HepG2 (cell line): ENCODE results near the gene HRG. TPM values are rescaled to one million over a fixed set of nuclear protein-coding genes. Genes with fewer than 3 reads are reported as not detected.

Experiments
- ATAC-seq: fragments of 200-7000 bp; cut with Tn5 transposase; 3 replicates; pipeline ENCODE4 v1.9.1; 2020; ENCODE audit warnings: mild to moderate bottlenecking, moderate library complexity
- BruUV-seq: library from RNA; stranded (reverse); fragments of 400-500 nt; replicated peaks from 2 replicates; lab custom pipeline; 2021; lab: Mats Ljungman, UMichigan
- CTCF ChIA-PET: fragments of 300-600 bp; formaldehyde crosslinking; extraction: SDS; loops from one replicate; lab custom pipeline; 2021; ENCODE audit warnings: low total read pairs, inconsistent platforms, low intra/inter-chr PET ratio; lab: Yijun Ruan, JAX
- POLR2A ChIA-PET: fragments of 350-600 bp; sonication (Branson Sonifier 250); formaldehyde crosslinking; loops from one replicate; lab custom pipeline; 2020; ENCODE audit warnings: antibody characterized with exemption, inconsistent platforms; lab: Yijun Ruan, JAX
- DNase-seq: peaks from one replicate; pipeline ENCODE4 v3.0.0-alpha.2; 2015; ENCODE audit warnings: low spot score
- FAIRE-seq: peaks from 3 replicates; lab custom pipeline; 2011; peaks lifted over from hg19 to GRCh38; lab: Jason Lieb, UNC
- H2AFZ ChIP-seq: one replicate; pipeline ENCODE4 v1.6.1; 2011; ENCODE audit warnings: low read length, inconsistent platforms
- H3K27ac ChIP-seq: fragments of 300-600 bp; 3 replicates; pipeline ENCODE4 v1.8.0; 2011; ENCODE audit warnings: mixed run types, mild to moderate bottlenecking, mixed read lengths, low read length, inconsistent platforms; ENCODE audit not compliant: insufficient read depth; ENCODE audit errors: extremely low read length
- H3K27me3 ChIP-seq, 2 experiments: fragments of 200-600 bp in 1 of 2; 2 replicates in 1 of 2; 3 replicates in 1 of 2; pipeline versions ENCODE4 v1.6.0 to v1.8.0; 2011; ENCODE audit warnings: low read length in 2 of 2, mild to moderate bottlenecking in 2 of 2, moderate library complexity in 2 of 2, inconsistent platforms in 1 of 2; ENCODE audit not compliant: insufficient read depth in 2 of 2, control insufficient read depth in 1 of 2
- H3K36me3 ChIP-seq, 2 experiments: fragments of 200-600 bp in 1 of 2; replicated peaks in 1 of 2; 2 replicates in 1 of 2; 3 replicates in 1 of 2; pipeline versions ENCODE4 v1.5.1 to v1.8.0; 2011; ENCODE audit warnings: low read length in 2 of 2, inconsistent platforms in 1 of 2; ENCODE audit not compliant: insufficient read depth in 2 of 2, control insufficient read depth in 1 of 2
- H3K4me1 ChIP-seq: 2 replicates; pipeline ENCODE4 v1.5.1; 2012; ENCODE audit warnings: low read length, inconsistent platforms; ENCODE audit not compliant: insufficient read depth
- H3K4me2 ChIP-seq: 2 replicates; pipeline ENCODE4 v1.6.0; 2011; ENCODE audit warnings: low read depth, low read length, inconsistent platforms
- H3K4me3 ChIP-seq, 3 experiments: fragments of 200-600 bp in 1 of 3; sonication (generic), shearing (Covaris generic) in 1 of 3; replicated peaks in 1 of 3; 2 replicates each; pipeline ENCODE4 v1.5.1; 2011 to 2016; ENCODE audit warnings: low read length in 3 of 3, inconsistent platforms in 2 of 3, low read depth in 2 of 3, mild to moderate bottlenecking in 2 of 3, control low read depth in 1 of 3, mixed read lengths in 1 of 3; ENCODE audit not compliant: insufficient read depth in 1 of 3
- H3K79me2 ChIP-seq: one replicate; pipeline ENCODE4 v1.6.1; 2011; ENCODE audit warnings: low read length, inconsistent platforms; ENCODE audit not compliant: insufficient read depth
- H3K9ac ChIP-seq: 2 replicates; pipeline ENCODE4 v1.6.0; 2011; ENCODE audit warnings: mild to moderate bottlenecking, low read depth, low read length, inconsistent platforms; ENCODE audit not compliant: insufficient read depth
- H3K9me3 ChIP-seq: 2 replicates; pipeline ENCODE4 v1.5.1; 2012; ENCODE audit warnings: mild to moderate bottlenecking, low read length
- H4K20me1 ChIP-seq: 2 replicates; pipeline ENCODE4 v1.6.0; 2011; ENCODE audit warnings: inconsistent platforms, mild to moderate bottlenecking, low read length, moderate library complexity; ENCODE audit not compliant: insufficient read depth
- CEBPB ChIP-seq: IDR thresholded peaks from 2 replicates; pipeline ENCODE4 v1.6.1; 2011; ENCODE audit warnings: low read depth, low read length, improper control_type of control experiment, borderline replicate concordance
- FOXO4 ChIP-seq: sonication (generic); formaldehyde crosslinking; conservative IDR thresholded peaks from 2 replicates; pipeline ENCODE4 v1.8.1; 2023; ENCODE audit warnings: missing genetic modification reagents
- GMEB2 ChIP-seq: IDR thresholded peaks from 2 replicates; pipeline ENCODE4 v1.6.1; 2016; ENCODE audit warnings: missing biosample characterization, missing genetic modification reagents, low read depth
- SAP130 ChIP-seq: IDR thresholded peaks from 2 replicates; pipeline ENCODE4 v1.6.1; 2016; ENCODE audit warnings: low read depth
- SOX6 ChIP-seq, 2 experiments: fragments of 450-650 bp in 1 of 2; sonication (generic) in 1 of 2; formaldehyde crosslinking in 1 of 2; IDR thresholded peaks; 2 replicates each; pipeline versions ENCODE4 v1.4.0 to v1.6.1; 2017 to 2020; ENCODE audit warnings: antibody characterized with exemption in 1 of 2, mild to moderate bottlenecking in 1 of 2, missing genetic modification reagents in 1 of 2
- TFAP4 ChIP-seq: sonication (generic); IDR thresholded peaks from 2 replicates; pipeline ENCODE4 v1.6.1; 2016; ENCODE audit warnings: low read depth, borderline replicate concordance
- ZFP36 ChIP-seq: fragments of 150-350 bp; IDR thresholded peaks from 2 replicates; pipeline ENCODE4 v1.6.1; 2018; ENCODE audit warnings: borderline replicate concordance, low read length, low read depth; ENCODE audit not compliant: partially characterized antibody
- ZFX ChIP-seq: sonication (generic); formaldehyde crosslinking; IDR thresholded peaks from 2 replicates; pipeline ENCODE4 v1.4.0; 2020; ENCODE audit warnings: mild to moderate bottlenecking, low read depth, missing genetic modification reagents, moderate library complexity
- ZNF567 ChIP-seq: sonication (generic); formaldehyde crosslinking; IDR thresholded peaks from 2 replicates; pipeline ENCODE4 v1.8.1; 2023; ENCODE audit warnings: mild to moderate bottlenecking, missing genetic modification reagents, borderline replicate concordance
- WGBS: methylation state at CpG from one replicate; pipeline ENCODE4 v1.1.6; 2017; ENCODE audit warnings: low lambda C conversion rate; 5-methylcytosine and 5-hydroxymethylcytosine counted together
- in situ Hi-C: cut with HindIII; loops from 2 replicates; pipeline ENCODE4 v1.10.0; 2017; ENCODE audit warnings: low pct_unique_long_range_greater_than_20kb; ENCODE audit not compliant: extremely low pct_ligation_motif_present
- intact Hi-C: fragments of 100-400 bp; cut with micrococcal nuclease; formaldehyde crosslinking; loops from one replicate; pipeline ENCODE4 v1.10.0; 2022; ENCODE audit not compliant: unreplicated experiment
- polyA plus RNA-seq, 8 experiments: library from polyadenylated mRNA; depleted of rRNA in 3 of 8; stranded (reverse) in 7 of 8; unstranded in 1 of 8; fragments of >200 nt; fragmentation: Illumina TruSeq in 4 of 8; extraction: Trizol in 4 of 8; gene quantifications; 2 replicates each; pipeline versions ENCODE4 v1.2.1 to v1.2.3, GENCODE V29; 2011 to 2016; ENCODE audit warnings: low read depth in 4 of 8, missing spikeins in 1 of 8, mixed read lengths in 1 of 8; ENCODE audit not compliant: insufficient read depth in 1 of 8
- total RNA-seq, 5 experiments: library from RNA; depleted of rRNA; stranded (reverse); fragments of >200 nt; fragmentation: Illumina TruSeq; extraction: Trizol; gene quantifications; 2 replicates each; pipeline ENCODE4 v1.2.3, GENCODE V29; 2016; ENCODE audit warnings: low read depth in 1 of 5

Gene HRG
- total and polyA plus RNA-seq, 2 of the 13 experiments (the other 11 are each of a cell fraction or from before 2014, with no cell fraction given), result 0.09 to 0.11 TPM

- Histone ChIP-seq H3K79me2 (no peaks in the 10 kb centered on the region), H2AFZ (no peak overlapping the region), H4K20me1 (no peaks in the 10 kb centered on the region), H3K27me3 (no peaks in the 10 kb centered on the region), H3K4me2 (no peak overlapping the region), H3K4me3 (no peak overlapping the region), H3K9me3 (no peaks in the 10 kb centered on the region), H3K36me3 (no peaks in the 10 kb centered on the region), H3K9ac (no peak overlapping the region)
- FAIRE-seq (no peak), DNase-seq (no peak)
- POLR2A ChIA-PET, result no interaction called here
- intact Hi-C loops (no loop called here), in situ Hi-C loops (no loop called here)
- CTCF ChIA-PET, result no interaction called here
- whole genome bisulfite sequencing, result 69% methylated on average over 3 of the region's 3 CpGs
- TF ChIP-seq ZFP36 (no peak), SAP130 (no peak), GMEB2 (no peak), FOXO4 (no peak), ZFX (CRISPR knock-in tag) (no peak), ZNF567 (CRISPR knock-in tag) (no peak), SOX6 (IDR thresholded peaks at IDR 0.05) (no peak), SOX6 (CRISPR knock-in tag; IDR thresholded peaks at IDR 0.05) (no peak), TFAP4 (no peak), CEBPB (peak; percentile 51)
- TF ChIP-seq, all 625 proteins: peak for 1
- BruUV-seq, result no TSS peak
- Histone ChIP-seq H3K27ac (no peak overlapping the region), H3K4me1 (peaks cover 13% of the 10 kb centered on the region)
- ATAC-seq, result no peak
These were observed 21.1 kb upstream of the HRG start for GRCh38 chr3:186644683-186645082.
